ENCODE results near the gene IGFBP6.

GRCh38 chr12:53078425-53079225 is 18.8 kb upstream of the IGFBP6 start:
- peak; percentile 14; the same call in 1 of the 2 replicates for TF ChIP-seq CTCF (IDR thresholded peaks at IDR 0.05; ENCODE audit: low read length)
- TF ChIP-seq EZH2phosphoT487 (IDR thresholded peaks at IDR 0.05; ENCODE audit: low read length) = no peak
